Ovary (tissue), 3 donors: Measurements from ENCODE around the gene APOL4.

Experiments used
- EP300 ChIP-seq: sonication (generic); formaldehyde crosslinking; IDR thresholded peaks from one replicate; pipeline ENCODE4 v1.6.1; 2017; ENCODE audit warnings: antibody characterized with exemption
- POLR2A ChIP-seq: fragments of 450-650 bp; IDR thresholded peaks from one replicate; pipeline ENCODE4 v1.6.1; 2017; ENCODE audit warnings: antibody characterized with exemption, mild to moderate bottlenecking, moderate library complexity
- TF ChIP-seq, protein P1 (sequence below), 3 donors: fragments of 450-650 bp in 2 of 3; fragments of 200-600 bp in 1 of 3; IDR thresholded peaks; one replicate each; pipeline versions ENCODE4 v1.5.1 to v1.8.0; 2016 to 2022; ENCODE audit warnings: antibody characterized with exemption in 3 of 3, mild to moderate bottlenecking in 1 of 3
- donor health status: DM: no; HTN: no; CAD: no.

DNA sequence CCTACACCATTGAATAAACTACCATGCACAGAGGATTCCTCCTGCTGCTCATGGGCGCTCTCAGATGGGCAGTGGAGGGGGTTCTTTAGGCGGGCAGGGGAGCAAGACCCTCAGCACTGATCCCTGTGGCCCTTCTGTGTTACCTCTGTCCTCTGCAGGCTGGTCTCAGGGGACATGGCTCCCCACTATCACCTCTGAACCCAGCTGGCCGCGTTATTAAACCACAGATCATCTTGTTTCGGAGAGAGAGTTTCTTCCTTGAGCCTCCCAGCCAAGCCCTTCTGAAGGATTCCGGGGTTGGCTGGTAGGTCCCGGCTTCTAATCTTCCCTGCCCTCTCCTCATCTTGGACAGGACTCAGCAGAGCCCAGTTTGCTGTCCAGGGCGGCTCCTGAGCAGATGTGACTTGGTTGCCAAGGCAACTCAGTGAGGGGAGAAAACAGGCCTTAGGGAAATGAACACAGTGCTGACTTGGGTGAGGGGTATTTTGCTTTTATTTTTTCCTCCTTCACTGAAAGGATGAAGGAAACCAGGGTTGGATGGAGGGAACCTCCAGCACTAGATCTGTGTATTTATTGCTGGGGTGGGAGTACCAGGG, 54.3 kb downstream of the APOL4 start:
- no peak for TF ChIP-seq EP300
- no peak for TF ChIP-seq POLR2A
- TF ChIP-seq, protein P1, sequence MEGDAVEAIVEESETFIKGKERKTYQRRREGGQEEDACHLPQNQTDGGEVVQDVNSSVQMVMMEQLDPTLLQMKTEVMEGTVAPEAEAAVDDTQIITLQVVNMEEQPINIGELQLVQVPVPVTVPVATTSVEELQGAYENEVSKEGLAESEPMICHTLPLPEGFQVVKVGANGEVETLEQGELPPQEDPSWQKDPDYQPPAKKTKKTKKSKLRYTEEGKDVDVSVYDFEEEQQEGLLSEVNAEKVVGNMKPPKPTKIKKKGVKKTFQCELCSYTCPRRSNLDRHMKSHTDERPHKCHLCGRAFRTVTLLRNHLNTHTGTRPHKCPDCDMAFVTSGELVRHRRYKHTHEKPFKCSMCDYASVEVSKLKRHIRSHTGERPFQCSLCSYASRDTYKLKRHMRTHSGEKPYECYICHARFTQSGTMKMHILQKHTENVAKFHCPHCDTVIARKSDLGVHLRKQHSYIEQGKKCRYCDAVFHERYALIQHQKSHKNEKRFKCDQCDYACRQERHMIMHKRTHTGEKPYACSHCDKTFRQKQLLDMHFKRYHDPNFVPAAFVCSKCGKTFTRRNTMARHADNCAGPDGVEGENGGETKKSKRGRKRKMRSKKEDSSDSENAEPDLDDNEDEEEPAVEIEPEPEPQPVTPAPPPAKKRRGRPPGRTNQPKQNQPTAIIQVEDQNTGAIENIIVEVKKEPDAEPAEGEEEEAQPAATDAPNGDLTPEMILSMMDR (IDR thresholded peaks at IDR 0.05), result no peak
